ENCODE measurements around the gene PTN.

Gene PTN

DNA sequence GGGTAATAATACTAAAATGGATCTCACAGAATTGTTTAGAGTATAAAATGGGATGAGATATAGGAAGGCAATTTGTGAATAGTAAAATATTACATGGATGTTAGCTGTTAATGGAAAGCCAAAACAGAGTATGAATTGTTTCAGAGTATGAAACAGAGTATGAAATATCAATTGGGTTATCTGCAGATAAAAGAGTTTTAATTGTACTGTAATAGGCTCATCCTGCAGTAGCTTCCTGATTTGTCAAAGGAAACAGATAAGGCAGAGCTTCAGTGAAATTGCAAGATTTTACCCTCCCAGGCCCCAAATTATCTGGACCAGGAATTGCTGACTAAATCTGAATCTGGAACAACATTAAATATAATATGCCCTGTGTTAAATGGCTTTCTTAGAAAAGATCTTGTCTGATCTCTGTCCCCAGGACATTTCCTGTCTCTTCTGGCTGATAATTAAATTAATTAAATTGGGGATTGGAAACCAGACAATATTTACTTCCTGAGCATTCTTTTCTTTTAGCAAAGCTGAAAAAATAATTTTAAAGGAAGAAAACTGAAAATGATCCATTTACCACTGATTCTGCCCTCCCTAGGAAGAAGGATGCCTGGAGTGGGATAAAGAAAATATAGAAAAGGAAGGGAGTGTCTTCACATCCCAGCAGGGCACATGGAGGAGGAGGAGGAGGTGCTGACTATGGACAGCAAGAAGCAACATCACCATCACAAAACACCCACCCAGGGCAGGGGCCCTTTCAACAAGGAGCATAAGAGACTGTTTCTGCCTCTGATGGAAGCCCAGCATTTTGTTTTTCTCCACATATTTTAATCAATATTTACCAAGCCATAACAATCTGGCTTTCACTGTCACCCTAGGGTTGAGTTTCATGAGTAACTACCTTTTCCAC, 18.5 kb downstream of the PTN start:
- Histone ChIP-seq H4K20me1 (ENCODE audit: control insufficient read depth, insufficient read depth, low read depth, low read length) (no peaks in the 10 kb centered on the region), H3K9me2 (replicated peaks; ENCODE audit: control insufficient read depth, low read length) (no peaks in the 10 kb centered on the region), H3K79me2 (ENCODE audit: control insufficient read depth, low read length) (no peaks in the 10 kb centered on the region), H3K9me3 (ENCODE audit: control insufficient read depth, insufficient read depth, low read length) (no peaks in the 10 kb centered on the region), H3F3A (ENCODE audit: control insufficient read depth, insufficient read depth) (no peaks in the 10 kb centered on the region), H3K4me3 (ENCODE audit: low read length) (no peak overlapping the region), H3K4me1 (ENCODE audit: control insufficient read depth, low read length) (no peaks in the 10 kb centered on the region), H3K27ac (ENCODE audit: low read depth, low read length) (no peak overlapping the region), H3K27me3 (ENCODE audit: control insufficient read depth, low read length) (no peaks in the 10 kb centered on the region), H3K4me2 (ENCODE audit: low read length) (no peak overlapping the region), H3K36me3 (ENCODE audit: control insufficient read depth, low read length) (no peaks in the 10 kb centered on the region)
- TF ChIP-seq EZH2phosphoT487 (IDR thresholded peaks at IDR 0.05; ENCODE audit: borderline replicate concordance, low read length) = no peak
- TF ChIP-seq, protein P1, sequence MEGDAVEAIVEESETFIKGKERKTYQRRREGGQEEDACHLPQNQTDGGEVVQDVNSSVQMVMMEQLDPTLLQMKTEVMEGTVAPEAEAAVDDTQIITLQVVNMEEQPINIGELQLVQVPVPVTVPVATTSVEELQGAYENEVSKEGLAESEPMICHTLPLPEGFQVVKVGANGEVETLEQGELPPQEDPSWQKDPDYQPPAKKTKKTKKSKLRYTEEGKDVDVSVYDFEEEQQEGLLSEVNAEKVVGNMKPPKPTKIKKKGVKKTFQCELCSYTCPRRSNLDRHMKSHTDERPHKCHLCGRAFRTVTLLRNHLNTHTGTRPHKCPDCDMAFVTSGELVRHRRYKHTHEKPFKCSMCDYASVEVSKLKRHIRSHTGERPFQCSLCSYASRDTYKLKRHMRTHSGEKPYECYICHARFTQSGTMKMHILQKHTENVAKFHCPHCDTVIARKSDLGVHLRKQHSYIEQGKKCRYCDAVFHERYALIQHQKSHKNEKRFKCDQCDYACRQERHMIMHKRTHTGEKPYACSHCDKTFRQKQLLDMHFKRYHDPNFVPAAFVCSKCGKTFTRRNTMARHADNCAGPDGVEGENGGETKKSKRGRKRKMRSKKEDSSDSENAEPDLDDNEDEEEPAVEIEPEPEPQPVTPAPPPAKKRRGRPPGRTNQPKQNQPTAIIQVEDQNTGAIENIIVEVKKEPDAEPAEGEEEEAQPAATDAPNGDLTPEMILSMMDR (IDR thresholded peaks at IDR 0.05; ENCODE audit: low read depth, low read length, poor library complexity, severe bottlenecking) = no peak

DNA sequence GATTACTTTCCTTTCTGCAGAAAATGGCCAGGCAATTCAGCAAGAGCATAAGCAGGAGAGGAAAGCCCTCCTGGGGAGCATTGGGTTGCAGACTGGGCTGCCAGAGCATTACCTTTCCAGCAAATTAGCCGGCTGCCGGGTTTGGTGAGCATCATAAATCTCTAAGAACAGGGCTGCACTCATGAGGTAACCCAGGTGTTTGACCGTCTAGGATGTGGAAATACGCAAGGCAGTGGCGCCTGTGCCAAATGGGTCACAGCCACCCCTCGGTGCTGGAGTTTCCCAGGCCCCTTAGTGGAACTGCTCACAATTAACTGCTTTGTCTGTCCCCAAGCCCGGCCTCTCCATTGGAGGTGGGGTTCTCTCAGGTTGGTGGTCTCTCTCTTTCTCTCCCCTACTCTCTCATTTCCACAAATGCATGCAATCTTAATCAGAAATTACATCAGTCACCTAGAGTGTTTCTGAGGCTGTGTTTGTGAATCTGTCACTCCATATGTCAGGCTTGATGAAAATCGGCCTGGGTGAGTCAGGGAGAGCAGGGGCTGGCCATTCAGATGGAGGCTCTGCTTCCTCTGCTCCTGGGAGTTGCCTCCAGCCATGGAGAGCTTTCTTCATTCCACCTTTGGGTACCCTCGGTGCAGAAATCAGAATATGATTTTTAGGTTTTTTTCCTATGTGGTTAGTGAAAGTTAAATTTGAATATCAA, 26.7 kb downstream of the PTN start:
- no peak overlapping the region for H3K4me2 ChIP-seq (ENCODE audit: low read length)
- H3K4me3 ChIP-seq (ENCODE audit: low read length) = no peak overlapping the region
- H3K79me2 ChIP-seq (ENCODE audit: control insufficient read depth, low read length) = no peaks in the 10 kb centered on the region
- H3K27ac ChIP-seq (ENCODE audit: low read depth, low read length) = no peak overlapping the region
- H3K4me1 ChIP-seq (ENCODE audit: control insufficient read depth, low read length) = no peaks in the 10 kb centered on the region
- H3K9me3 ChIP-seq (ENCODE audit: control insufficient read depth, insufficient read depth, low read length) = no peaks in the 10 kb centered on the region
- no peaks in the 10 kb centered on the region for H3K36me3 ChIP-seq (ENCODE audit: control insufficient read depth, low read length)
- no peaks in the 10 kb centered on the region for H4K20me1 ChIP-seq (ENCODE audit: control insufficient read depth, insufficient read depth, low read depth, low read length)
- H3K9me2 ChIP-seq (replicated peaks; ENCODE audit: control insufficient read depth, low read length) = no peaks in the 10 kb centered on the region
- no peak for TF ChIP-seq EZH2phosphoT487 (IDR thresholded peaks at IDR 0.05; ENCODE audit: borderline replicate concordance, low read length)
- TF ChIP-seq, protein P1 (IDR thresholded peaks at IDR 0.05; ENCODE audit: low read depth, low read length, poor library complexity, severe bottlenecking) = no peak
- H3K27me3 ChIP-seq (ENCODE audit: control insufficient read depth, low read length) = no peaks in the 10 kb centered on the region
- H3F3A ChIP-seq (ENCODE audit: control insufficient read depth, insufficient read depth) = no peaks in the 10 kb centered on the region

DNA sequence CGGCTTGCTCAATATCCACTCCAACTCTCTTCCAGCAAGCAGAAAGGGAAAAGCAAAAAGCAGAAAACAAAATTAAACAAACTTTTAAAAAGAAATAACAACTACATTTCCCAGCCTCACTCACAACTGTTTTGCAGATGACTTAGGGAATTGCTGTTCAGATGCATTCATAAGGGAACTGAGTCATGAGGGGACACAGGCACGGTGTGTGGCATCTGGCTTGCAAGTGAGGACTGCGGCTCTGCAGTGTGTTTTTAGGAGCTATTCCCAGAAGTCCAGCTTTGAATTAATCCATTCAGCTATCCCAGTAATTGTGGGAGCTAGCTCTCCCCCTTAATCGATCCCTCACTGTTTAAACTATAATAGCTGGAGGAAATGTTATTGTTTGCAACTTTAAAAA, 30.3 kb downstream of the PTN start:
- TF ChIP-seq, protein P1 (IDR thresholded peaks at IDR 0.05; ENCODE audit: low read depth, low read length, poor library complexity, severe bottlenecking) = no peak
- TF ChIP-seq EZH2phosphoT487 (IDR thresholded peaks at IDR 0.05; ENCODE audit: borderline replicate concordance, low read length) = no peak
- Histone ChIP-seq H3K9me3 (ENCODE audit: control insufficient read depth, insufficient read depth, low read length) (no peaks in the 10 kb centered on the region), H3K36me3 (ENCODE audit: control insufficient read depth, low read length) (no peaks in the 10 kb centered on the region), H3F3A (ENCODE audit: control insufficient read depth, insufficient read depth) (no peaks in the 10 kb centered on the region), H3K4me2 (ENCODE audit: low read length) (no peak overlapping the region), H3K4me1 (ENCODE audit: control insufficient read depth, low read length) (no peaks in the 10 kb centered on the region), H3K4me3 (ENCODE audit: low read length) (no peak overlapping the region), H4K20me1 (ENCODE audit: control insufficient read depth, insufficient read depth, low read depth, low read length) (no peaks in the 10 kb centered on the region), H3K27ac (ENCODE audit: low read depth, low read length) (no peak overlapping the region), H3K9me2 (replicated peaks; ENCODE audit: control insufficient read depth, low read length) (no peaks in the 10 kb centered on the region), H3K79me2 (ENCODE audit: control insufficient read depth, low read length) (no peaks in the 10 kb centered on the region), H3K27me3 (ENCODE audit: control insufficient read depth, low read length) (no peaks in the 10 kb centered on the region)
